ENCODE data around the gene PDGFB.

GRCh38 chr22:39284142-39284980 lies 39.6 kb upstream of the PDGFB start:
- TF ChIP-seq CTCF (conservative IDR thresholded peaks at IDR 0.05; ENCODE audit: low read depth in 2 of 2): no peak
- no peak for TF ChIP-seq REST (IDR thresholded peaks at IDR 0.05; ENCODE audit: unreplicated experiment)
- TF ChIP-seq EZH2 (IDR thresholded peaks at IDR 0.05; ENCODE audit: low read depth, unreplicated experiment): no peak
- no peak for TF ChIP-seq POLR2AphosphoS5 (IDR thresholded peaks at IDR 0.05; ENCODE audit: low read depth)
- TF ChIP-seq EZH2phosphoT487 (IDR thresholded peaks at IDR 0.05; ENCODE audit: unreplicated experiment): no peak
- TF ChIP-seq CREB1 (CRISPR knock-in tag; IDR thresholded peaks at IDR 0.05; ENCODE audit: low read depth): no peak
- TF ChIP-seq NANOG (IDR thresholded peaks at IDR 0.05; ENCODE audit: borderline replicate concordance): no peak
- no peak for TF ChIP-seq ZNF331 (CRISPR knock-in tag; IDR thresholded peaks at IDR 0.05; ENCODE audit: low read depth)
- TF ChIP-seq JUNB (IDR thresholded peaks at IDR 0.05; ENCODE audit: unreplicated experiment): no peak
- TF ChIP-seq STAT1 (IDR thresholded peaks at IDR 0.05; ENCODE audit: unreplicated experiment): no peak
- TF ChIP-seq ZNF114 (CRISPR knock-in tag; IDR thresholded peaks at IDR 0.05): no peak
- no peak for TF ChIP-seq ETS1 (IDR thresholded peaks at IDR 0.05)

Measured in GM23338 (cell line).